Vagina (tissue), 2 donors: ENCODE results near the gene CHRND.

Experiments used
- POLR2AphosphoS5 ChIP-seq, 2 donors: sonication (generic); formaldehyde crosslinking; IDR thresholded peaks; one replicate each; pipeline ENCODE4 v1.9.0; 2017; ENCODE audit warnings: antibody characterized with exemption in 2 of 2, mild to moderate bottlenecking in 2 of 2, low read depth in 1 of 2; ENCODE audit not compliant: insufficient read depth in 1 of 2
- TF ChIP-seq, protein P1 (sequence below), 3 experiments: fragments of 450-650 bp in 2 of 3; fragments of 200-600 bp in 1 of 3; sonication (generic) in 1 of 3; IDR thresholded peaks; one replicate each; pipeline ENCODE4 v1.5.1; 2017 to 2019; ENCODE audit warnings: antibody characterized with exemption in 3 of 3, mild to moderate bottlenecking in 2 of 3, moderate library complexity in 2 of 3

DNA sequence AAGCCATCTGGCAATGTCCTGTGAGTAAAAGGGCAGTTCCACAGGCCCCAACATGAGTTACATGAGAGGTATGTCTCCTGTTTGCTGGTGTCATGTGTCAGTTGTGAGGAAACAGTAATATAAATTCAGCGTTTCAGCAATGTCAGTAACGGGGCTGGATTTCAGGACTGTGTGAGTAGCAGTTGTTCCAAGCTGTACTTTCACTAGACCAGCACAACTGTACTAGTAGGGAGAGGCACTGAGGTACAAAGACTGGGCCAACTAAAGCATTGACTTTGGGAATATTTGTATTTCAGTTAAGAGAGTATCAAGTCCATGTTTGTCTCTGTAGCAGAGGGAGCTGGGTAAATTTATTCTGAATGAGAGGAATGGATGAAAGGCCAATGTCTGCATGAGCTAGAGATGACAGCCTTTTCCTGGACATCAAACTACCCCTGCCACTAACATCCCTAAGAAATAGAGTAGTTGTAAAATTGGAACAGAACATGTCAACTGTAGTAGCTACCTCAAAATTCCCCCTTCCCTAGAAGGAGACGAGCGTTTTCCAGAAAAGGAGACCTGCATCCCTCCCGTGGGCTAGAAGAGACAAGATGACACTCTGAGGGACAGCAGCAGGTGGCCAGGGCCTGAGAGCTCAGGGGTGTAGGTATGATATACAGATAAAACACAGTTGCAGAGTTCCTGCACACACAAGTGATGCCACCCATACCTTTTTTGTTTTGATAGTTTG, 48.9 kb downstream of the CHRND start:
- TF ChIP-seq, protein P1, sequence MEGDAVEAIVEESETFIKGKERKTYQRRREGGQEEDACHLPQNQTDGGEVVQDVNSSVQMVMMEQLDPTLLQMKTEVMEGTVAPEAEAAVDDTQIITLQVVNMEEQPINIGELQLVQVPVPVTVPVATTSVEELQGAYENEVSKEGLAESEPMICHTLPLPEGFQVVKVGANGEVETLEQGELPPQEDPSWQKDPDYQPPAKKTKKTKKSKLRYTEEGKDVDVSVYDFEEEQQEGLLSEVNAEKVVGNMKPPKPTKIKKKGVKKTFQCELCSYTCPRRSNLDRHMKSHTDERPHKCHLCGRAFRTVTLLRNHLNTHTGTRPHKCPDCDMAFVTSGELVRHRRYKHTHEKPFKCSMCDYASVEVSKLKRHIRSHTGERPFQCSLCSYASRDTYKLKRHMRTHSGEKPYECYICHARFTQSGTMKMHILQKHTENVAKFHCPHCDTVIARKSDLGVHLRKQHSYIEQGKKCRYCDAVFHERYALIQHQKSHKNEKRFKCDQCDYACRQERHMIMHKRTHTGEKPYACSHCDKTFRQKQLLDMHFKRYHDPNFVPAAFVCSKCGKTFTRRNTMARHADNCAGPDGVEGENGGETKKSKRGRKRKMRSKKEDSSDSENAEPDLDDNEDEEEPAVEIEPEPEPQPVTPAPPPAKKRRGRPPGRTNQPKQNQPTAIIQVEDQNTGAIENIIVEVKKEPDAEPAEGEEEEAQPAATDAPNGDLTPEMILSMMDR (IDR thresholded peaks at IDR 0.05) = no peak
- TF ChIP-seq POLR2AphosphoS5 (IDR thresholded peaks at IDR 0.05; ENCODE audit: insufficient read depth in 1 of 2, low read depth in 1 of 2) = no peak
